Fibroblast of lung (primary cell): ENCODE results near the gene BUD23. TPM values are rescaled to one million over a fixed set of nuclear protein-coding genes. Genes with fewer than 3 reads are reported as not detected.

Experiments used
- DNase-seq, 2 donors: peaks; one replicate each; pipeline versions ENCODE4 v3.0.0 to v3.0.0-alpha.2; 2010; ENCODE audit warnings: low read depth in 2 of 2
- H2AFZ ChIP-seq: 2 replicates; pipeline ENCODE4 v1.5.1; 2012; ENCODE audit warnings: low read length, control low read depth, inconsistent platforms
- H3K27ac ChIP-seq: 2 replicates; pipeline ENCODE4 v1.5.1; 2011; ENCODE audit warnings: low read length, control low read depth; ENCODE audit not compliant: insufficient read depth
- H3K27me3 ChIP-seq: 2 replicates; pipeline ENCODE4 v1.5.1; 2011; ENCODE audit warnings: mild to moderate bottlenecking, low read length; ENCODE audit not compliant: control insufficient read depth, insufficient read depth
- H3K36me3 ChIP-seq: 2 replicates; pipeline ENCODE4 v1.5.1; 2011; ENCODE audit warnings: low read length; ENCODE audit not compliant: control insufficient read depth, insufficient read depth
- H3K4me1 ChIP-seq: 2 replicates; pipeline ENCODE4 v1.5.1; 2011; ENCODE audit warnings: low read length; ENCODE audit not compliant: control insufficient read depth, insufficient read depth; ENCODE audit errors: extremely low read depth
- H3K4me2 ChIP-seq: 2 replicates; pipeline ENCODE4 v1.5.1; 2011; ENCODE audit warnings: low read length, control low read depth; ENCODE audit not compliant: insufficient read depth; ENCODE audit errors: extremely low read depth
- H3K4me3 ChIP-seq, 4 experiments: fragments of 200-600 bp in 1 of 4; sonication (generic) in 1 of 4; replicated peaks in 1 of 4; 2 replicates each; pipeline ENCODE4 v1.5.1; 2011 to 2016; ENCODE audit warnings: low read length in 4 of 4, low read depth in 3 of 4, mild to moderate bottlenecking in 3 of 4, control low read depth in 2 of 4, inconsistent platforms in 1 of 4, mixed read lengths in 1 of 4; ENCODE audit not compliant: insufficient read depth in 1 of 4; ENCODE audit errors: control extremely low read depth in 1 of 4
- H3K79me2 ChIP-seq: 2 replicates; pipeline ENCODE4 v1.5.1; 2012; ENCODE audit warnings: mild to moderate bottlenecking, low read length, inconsistent platforms; ENCODE audit not compliant: control insufficient read depth, insufficient read depth
- H3K9ac ChIP-seq: 2 replicates; pipeline ENCODE4 v1.5.1; 2011; ENCODE audit warnings: mild to moderate bottlenecking, low read length, control low read depth; ENCODE audit not compliant: insufficient read depth
- H3K9me3 ChIP-seq: 2 replicates; pipeline ENCODE4 v1.5.1; 2012; ENCODE audit warnings: low read depth, low read length; ENCODE audit not compliant: control insufficient read depth, insufficient read depth
- H4K20me1 ChIP-seq: 2 replicates; pipeline ENCODE4 v1.5.1; 2011; ENCODE audit warnings: low read length; ENCODE audit not compliant: control insufficient read depth, insufficient read depth; ENCODE audit errors: extremely low read depth
- CTCF ChIP-seq, 2 donors: IDR thresholded peaks in 1 of 2; conservative IDR thresholded peaks in 1 of 2; 1 replicate in 1 of 2; 2 replicates in 1 of 2; pipeline ENCODE4 v1.5.1; 2011 to 2012; ENCODE audit warnings: low read length in 2 of 2, control low read depth in 1 of 2, inconsistent platforms in 1 of 2, low read depth in 1 of 2, mild to moderate bottlenecking in 1 of 2
- EZH2 ChIP-seq: IDR thresholded peaks from 2 replicates; pipeline ENCODE4 v1.5.1; 2012; ENCODE audit warnings: low read length, control low read depth, mild to moderate bottlenecking; ENCODE audit errors: missing control alignments
- polyA plus RNA-seq, 2 donors: library from polyadenylated mRNA; depleted of rRNA in 1 of 2; stranded (reverse) in 1 of 2; unstranded in 1 of 2; fragments of >200 nt; gene quantifications; 2 replicates each; pipeline ENCODE4 v1.2.1, GENCODE V29; 2011 to 2012; ENCODE audit warnings: missing spikeins in 1 of 2
- total RNA-seq: library from RNA; depleted of rRNA; stranded (reverse); fragments of >200 nt; gene quantifications from 2 replicates; pipeline ENCODE4 v1.2.1, GENCODE V29; 2014

The BUD23 gene
- total and polyA plus RNA-seq, 2 donors (not counting 1 experiment from before 2014, with no cell fraction given) = 31.9 to 60.1 TPM

DNA sequence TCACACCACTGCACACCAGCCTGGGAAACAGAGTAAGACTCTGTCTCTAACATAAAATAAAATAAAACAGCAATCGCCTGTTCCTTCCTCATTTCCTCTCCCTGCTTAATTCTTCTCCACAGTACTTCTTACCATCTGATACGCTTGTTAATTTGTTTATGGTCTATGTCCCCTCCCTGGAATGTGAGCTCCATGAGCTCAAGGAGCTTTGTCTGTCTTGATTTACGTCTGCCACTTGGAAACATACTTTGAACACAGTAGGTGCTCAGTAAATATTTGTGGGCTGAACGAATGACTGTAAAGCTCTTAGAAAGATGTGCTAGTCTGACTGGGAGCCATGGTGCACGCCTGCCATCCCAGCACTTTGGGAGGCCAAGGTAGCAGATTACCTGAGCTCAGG lies 45.2 kb downstream of the BUD23 start:
- H3K79me2 ChIP-seq = no peaks in the 10 kb centered on the region
- TF ChIP-seq EZH2 = no peak
- TF ChIP-seq CTCF (conservative IDR thresholded peaks at IDR 0.05 in 1 of 2, IDR thresholded peaks at IDR 0.05 in 1 of 2; ENCODE audit: low read depth in 1 of 2, low read length in 2 of 2) = no peak
- H3K27me3 ChIP-seq = no peaks in the 10 kb centered on the region
- no peak overlapping the region for H3K4me2 ChIP-seq
- H3K9ac ChIP-seq = no peak overlapping the region
- H4K20me1 ChIP-seq = no peaks in the 10 kb centered on the region
- H3K4me3 ChIP-seq = no peak overlapping the region
- H3K36me3 ChIP-seq = no peaks in the 10 kb centered on the region
- H2AFZ ChIP-seq = no peak overlapping the region
- no peaks in the 10 kb centered on the region for H3K4me1 ChIP-seq
- no peak overlapping the region for H3K27ac ChIP-seq
- no peak for DNase-seq
- no peaks in the 10 kb centered on the region for H3K9me3 ChIP-seq

- Histone ChIP-seq H3K27me3 (no peaks in the 10 kb centered on the region), H4K20me1 (no peaks in the 10 kb centered on the region), H3K4me2 (no peak overlapping the region), H3K36me3 (no peaks in the 10 kb centered on the region), H3K27ac (no peak overlapping the region), H3K4me1 (peaks cover 6% of the 10 kb centered on the region), H2AFZ (no peak overlapping the region), H3K9me3 (no peaks in the 10 kb centered on the region), H3K4me3 (no peak overlapping the region), H3K79me2 (no peaks in the 10 kb centered on the region), H3K9ac (no peak overlapping the region)
- DNase-seq = no peak
- TF ChIP-seq CTCF (conservative IDR thresholded peaks at IDR 0.05 in 1 of 2, IDR thresholded peaks at IDR 0.05 in 1 of 2; ENCODE audit: low read depth in 1 of 2, low read length in 2 of 2) (no peak), EZH2 (no peak)
These were observed 47.1 kb downstream of the BUD23 start for GRCh38 chr7:73730485-73730884.

DNA sequence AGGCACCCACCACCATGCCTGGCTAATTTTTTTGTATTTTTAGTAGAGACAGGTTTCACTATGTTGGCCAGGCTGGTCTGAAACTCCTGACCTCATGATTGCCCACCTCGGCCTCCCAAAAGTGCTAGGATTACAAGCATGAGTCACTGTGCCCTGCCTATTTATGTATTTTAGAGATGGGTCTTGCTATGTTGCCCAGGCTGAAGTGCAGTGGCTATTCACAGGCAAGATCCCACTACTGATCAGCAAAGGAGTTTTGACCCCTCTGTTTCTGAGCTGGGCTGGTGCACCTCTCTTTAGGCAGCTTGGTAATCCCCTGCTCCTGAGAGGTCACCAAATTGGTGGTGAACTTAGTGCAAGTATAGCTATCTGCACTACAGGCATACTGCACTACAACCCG lies 49.0 kb downstream of the BUD23 start:
- Histone ChIP-seq H3K9ac (no peak overlapping the region), H2AFZ (no peak overlapping the region), H3K36me3 (peaks cover 2% of the 10 kb centered on the region), H3K27ac (no peak overlapping the region), H3K4me3 (no peak overlapping the region), H3K4me1 (peaks cover 6% of the 10 kb centered on the region), H3K4me2 (no peak overlapping the region), H3K27me3 (no peaks in the 10 kb centered on the region), H3K9me3 (no peaks in the 10 kb centered on the region), H4K20me1 (no peaks in the 10 kb centered on the region), H3K79me2 (peaks cover 4% of the 10 kb centered on the region)
- no peak for DNase-seq
- TF ChIP-seq EZH2 = no peak
- no peak for TF ChIP-seq CTCF (conservative IDR thresholded peaks at IDR 0.05 in 1 of 2, IDR thresholded peaks at IDR 0.05 in 1 of 2; ENCODE audit: low read depth in 1 of 2, low read length in 2 of 2)
